Suppressor macrophage treated with lipopolysaccharide for 4 hours (primary cell): ENCODE measurements around the gene USP2.

ENCODE experiments used
- DNase-seq: peaks from one replicate; pipeline ENCODE4 v3.0.0-alpha.2; 2020

USP2 gene

GRCh38 chr11:119376197-119376847 is 5.2 kb downstream of the USP2 start:
- no peak for DNase-seq

DNA sequence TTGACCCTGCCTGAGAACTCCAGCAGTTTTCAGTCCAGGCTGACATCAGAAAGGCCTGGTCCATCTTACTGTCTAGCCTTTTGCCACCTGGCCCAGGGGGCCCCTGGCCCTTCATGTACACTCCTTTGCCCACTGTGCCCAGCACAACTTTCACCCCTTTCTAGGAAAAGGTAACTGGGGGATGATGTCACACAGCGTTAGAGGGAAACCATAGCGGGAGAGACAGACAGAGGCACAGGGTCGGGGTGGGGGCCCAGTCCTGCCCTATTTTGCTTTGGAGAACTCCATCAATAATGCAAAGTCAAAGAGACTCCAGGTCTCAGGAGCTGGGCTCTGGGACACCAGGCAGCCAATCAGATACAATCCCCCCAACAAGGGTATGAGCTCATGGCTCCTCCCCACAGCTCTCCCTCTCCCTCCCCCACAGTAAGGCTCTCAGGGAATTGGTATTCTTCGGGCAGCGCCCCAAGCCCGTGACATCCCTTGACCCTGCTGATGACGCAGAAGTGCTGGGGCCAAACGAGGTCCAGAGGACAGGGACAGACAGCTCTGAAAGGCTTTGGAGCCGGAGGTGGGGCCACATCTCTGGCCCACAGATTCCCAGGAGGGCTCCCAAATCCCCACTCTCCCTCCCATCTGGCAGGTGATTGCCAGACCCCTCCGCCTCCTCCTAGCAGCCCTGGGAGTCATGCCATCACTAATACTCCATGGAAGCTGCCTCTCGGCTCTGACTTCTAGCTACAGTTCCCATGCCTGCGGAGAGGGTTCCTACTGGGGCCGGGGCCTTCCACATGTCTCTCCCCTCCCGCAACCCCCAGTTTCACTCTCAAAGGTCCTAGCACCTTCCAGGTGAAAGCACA is 5.9 kb downstream of the USP2 start:
- no peak for DNase-seq

- no peak for DNase-seq
These were observed 6.7 kb downstream of the USP2 start for GRCh38 chr11:119374632-119375336.

DNA sequence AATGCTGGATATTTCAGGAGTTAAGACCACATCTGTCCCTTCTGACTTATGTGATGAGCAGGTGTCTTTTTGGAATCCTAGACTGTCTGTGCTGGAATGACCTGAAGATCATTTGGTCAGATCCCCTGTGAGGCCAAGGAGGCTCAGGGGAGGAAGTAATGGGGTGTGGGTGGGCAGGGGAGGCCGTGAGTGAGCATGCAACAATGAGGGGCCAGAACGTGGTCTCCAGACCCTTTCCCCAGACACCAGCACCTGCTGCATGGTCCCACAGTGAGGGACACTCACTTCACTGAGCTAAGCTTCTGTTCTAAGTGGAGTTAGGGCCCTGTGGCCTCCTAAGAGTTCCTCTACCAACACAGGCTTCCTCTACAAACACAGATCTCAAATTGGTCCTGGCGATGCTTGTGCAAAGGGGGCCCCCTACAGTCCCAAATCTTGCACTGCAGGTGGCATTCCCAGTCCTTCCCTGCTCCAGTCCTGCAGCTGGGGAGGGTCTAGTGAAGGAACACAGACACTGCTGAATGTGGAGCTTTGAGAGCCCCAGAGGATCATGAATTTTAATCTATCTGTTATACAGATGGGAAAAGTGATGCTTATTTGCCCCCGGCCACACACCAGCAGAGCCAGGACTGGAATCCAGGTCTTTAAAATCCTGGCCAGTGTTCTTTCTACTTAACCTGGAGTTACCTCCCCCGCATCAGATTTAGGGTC is 7.4 kb downstream of the USP2 start:
- peak; percentile 78 for DNase-seq

GRCh38 chr11:119373059-119373920 is 8.2 kb downstream of the USP2 start:
- DNase-seq, result no peak

DNA sequence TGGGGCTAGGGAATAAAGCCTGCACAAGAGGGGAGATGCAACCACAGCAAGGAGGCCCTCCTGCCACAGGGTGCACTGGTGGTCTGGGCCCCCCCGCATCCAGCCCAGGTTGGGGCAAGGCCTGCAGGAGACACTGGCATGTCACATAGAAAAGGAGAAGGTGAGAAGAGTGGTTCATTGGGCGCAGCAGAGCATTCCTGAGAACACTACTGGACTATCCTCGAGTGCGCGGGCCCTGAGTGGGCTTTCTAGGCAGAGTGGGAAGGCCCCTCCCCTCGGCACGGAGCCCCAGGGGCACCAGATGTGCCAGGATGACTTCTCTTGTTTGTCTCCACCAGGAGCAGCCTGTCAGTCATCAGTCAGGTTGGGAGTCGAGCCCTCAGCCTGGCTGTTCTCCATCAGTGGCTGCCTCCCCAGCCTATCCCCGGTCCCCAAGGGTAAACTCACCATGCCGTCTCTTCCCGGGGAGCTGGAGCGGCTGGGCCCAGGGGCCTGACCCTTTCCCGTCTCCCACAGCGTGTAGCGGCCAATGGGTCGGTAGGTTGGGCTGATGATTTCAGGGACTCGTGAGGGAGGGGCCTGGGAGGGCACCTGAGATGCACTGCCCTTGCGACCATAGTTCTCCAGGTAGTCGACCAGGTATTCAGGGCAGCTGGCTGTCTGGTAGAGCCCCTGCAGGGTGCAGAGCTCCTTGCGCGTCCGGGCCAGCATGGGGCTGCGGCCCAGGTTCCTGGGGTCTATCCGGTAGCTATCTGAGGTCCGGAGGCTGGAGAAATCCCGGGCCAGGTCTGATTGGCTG is 9.0 kb downstream of the USP2 start:
- no peak for DNase-seq

DNA sequence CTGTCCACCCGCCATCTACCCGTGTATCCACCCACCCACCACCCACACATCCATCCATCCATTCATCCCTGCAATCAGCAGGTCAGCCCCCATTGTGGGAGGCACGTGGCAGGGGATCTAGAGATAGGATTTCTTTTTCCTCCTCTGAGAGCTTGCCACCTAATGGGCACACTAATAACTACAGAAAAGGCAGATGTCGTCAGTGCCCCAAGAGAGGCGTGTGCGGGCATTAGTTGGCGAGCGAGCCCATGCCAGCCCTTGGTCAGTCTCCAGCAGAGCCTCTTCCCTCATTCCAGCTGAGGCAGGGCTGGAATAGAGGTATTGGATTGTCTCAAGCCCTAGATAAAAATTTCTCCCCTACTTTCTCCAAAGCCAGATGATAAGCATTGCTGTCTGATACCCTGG is 9.7 kb downstream of the USP2 start:
- DNase-seq, result no peak

DNA sequence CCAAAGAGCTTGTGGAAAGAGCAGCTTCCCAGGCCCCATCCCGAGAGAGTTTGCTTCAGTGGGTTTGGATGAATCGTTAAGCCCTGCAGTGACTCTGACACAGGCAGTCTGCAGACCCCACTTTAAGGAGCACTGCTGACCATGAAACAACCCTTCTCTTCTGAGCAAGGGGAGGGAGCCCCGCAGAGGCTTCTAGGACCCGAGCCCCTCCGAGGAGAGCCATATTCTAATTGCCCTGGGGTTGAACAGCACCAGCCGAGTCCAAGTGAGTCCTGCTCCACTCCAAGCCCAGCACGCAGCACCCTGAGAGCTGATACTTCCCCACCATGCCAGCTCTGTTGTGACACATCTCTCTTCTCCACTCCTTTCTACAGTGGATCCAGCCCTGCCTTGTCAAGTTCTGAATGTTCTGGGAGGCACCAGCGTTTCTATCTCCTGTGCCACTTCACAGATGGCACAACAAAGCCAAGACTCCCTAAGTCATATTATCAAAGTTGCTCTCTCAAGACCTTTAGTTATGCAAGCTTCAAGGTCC is 10.4 kb downstream of the USP2 start:
- DNase-seq, result no peak

DNA sequence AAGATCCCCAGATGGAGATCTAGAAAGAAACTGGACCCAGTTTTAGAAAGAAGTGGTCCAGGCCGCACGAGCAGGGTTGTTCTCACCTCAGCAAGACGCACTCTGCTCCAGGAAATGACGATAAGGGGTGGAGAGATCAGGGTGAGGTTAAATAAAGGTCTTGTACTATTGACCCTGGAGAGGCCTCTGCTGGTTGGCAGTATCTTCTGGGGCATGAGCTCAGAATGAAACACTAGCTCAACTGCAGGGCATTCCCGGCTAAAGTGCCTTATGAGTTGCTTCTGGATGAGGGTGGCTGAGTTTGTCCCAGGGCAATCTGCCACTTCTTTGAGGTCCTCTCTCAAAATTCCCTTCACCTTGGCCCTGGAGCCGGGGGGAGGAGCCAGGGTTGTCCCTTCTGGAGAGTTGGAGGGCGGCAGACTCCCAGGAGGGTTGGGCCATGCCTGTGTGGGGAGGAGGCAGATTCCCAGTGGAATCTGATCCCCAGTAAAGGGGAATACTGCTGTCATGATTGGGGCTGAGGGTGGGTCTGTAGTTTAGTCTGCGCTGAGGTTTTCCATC is 10.9 kb downstream of the USP2 start:
- DNase-seq, result no peak

DNA sequence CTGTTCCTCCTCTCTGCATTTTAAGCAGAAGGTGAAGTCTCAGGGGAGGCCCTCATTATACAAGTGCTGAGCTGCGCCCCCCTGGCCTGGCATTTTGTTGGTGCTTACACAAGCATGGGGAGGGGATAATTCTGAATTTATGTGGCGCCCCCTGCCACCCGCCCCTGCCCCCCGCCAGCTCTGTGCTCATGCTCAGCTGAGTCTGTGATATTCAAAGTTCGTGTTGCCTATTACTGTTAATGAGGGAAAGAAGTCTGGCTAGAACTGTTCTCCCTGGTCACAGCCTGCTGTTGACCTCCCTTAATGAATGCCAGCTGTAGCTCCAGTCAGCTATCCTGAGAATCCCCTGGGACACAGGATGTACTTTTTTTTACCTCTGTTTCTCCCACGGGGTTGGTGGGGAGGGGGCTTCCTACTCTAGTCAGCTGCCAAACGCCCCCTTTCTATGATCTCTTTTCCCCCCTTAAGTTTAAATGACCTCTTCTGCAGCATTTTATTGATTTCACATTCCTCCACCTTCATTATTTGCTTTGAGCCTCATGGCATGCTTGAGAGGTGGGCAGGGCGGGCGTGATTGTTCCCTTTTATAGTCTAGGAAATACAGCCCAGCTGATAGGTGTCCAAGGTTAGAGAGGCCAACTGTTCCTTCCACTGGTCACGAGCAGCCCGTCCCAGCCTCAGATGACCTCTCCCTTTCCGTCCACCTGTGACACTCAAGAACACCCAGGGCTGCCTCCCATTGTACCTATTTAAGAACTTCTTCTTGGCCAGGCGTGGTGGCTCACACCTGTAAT is 12.2 kb downstream of the USP2 start:
- DNase-seq, result no peak

DNA sequence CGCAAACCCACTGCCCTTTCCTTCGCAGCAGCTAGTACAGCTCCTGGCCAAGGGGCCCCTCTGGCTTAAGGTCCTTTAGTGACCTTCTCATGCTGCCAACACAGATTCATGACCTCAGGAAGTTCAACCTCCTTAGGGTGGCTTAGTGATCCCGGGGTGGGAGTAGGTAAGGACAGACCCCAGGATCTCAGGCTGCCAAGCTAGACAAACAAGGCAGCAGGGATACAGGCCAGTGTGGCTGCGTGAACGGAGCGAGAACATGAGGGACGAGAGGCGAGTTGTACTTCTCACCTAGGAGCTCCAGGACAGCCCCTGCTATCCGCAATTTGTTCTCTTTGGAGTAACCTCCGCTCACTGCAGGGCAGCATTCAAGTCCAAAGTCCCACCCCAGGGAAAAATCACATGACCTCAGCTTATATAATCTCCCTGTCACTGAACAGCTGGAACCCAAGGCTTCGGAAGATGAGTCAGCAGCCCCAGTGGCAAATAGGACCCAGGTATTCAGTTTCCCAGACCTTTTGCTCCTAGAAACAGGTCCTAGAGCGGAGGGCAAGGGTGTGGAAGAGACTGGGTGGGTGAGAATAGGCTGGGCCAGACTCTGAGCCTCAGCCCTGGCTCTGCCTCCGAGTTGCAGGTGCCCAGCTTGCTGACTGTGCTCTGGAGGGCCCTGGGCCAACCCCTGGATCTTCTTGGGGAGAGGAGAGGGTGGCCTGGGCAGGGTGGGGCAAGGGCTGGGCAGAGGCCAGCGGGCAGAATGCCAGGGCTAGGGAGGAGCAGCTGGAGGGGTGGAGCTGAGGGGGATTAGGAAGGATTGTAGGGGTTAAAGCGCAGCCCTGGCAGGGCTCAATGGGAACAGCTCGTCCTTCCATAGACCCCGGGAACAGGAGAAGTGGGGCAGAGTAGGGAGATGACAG is 13.1 kb downstream of the USP2 start:
- DNase-seq, result no peak

- DNase-seq, result peak; percentile 39
These were observed 13.8 kb downstream of the USP2 start for GRCh38 chr11:119367661-119368120.

DNA sequence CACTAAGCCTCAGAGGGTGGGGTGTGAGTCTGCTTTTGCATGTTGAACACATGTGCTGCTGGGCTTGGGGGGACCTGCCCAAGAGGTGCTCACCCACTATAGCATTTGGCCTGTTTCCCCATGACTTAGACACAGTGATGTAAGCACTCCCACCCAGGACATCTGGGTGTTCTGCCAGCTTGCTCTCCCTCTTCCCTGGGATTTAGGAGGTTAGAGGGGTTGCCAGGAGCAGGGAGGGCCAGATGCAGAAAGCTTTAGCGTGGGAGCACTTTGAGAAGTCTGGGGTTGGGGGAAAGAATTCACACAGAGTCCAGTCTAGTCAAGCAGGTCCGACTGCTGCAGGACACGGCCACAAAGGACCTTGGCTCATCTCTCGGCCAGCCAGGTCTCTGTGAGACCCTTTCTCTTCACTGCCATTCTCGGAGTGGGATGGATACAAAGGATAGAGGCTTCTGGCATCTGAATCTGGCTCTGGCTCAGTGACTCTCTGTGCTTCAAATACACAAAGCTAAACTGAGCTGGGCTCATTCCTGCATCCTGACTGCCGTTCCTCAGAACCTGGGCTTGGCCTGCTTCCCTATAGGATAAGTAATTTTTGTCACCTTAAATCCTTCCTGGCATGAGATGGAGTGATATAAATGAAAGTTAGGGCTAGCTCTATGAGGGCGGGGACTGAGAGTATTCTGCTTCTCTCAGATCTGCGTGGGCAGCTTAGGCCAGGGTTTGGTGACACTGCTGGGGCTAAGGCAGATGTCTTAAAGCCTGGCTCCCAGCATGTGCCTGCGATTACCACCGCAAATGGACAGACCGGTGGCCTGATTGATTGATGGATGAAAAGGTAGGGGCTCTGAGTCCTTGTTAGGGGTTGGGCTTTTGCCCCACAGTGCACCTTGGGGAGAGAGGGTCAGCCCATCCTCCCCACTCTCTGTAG is 14.5 kb downstream of the USP2 start:
- peak; percentile 29 for DNase-seq

- DNase-seq, result peak; percentile 60
These were observed 16.4 kb downstream of the USP2 start for GRCh38 chr11:119365071-119365591.

- peak; percentile 84 for DNase-seq
These were observed 17.5 kb downstream of the USP2 start for GRCh38 chr11:119363851-119364590.
